ENCODE results near the gene OR7G1.

OR7G1 gene

GRCh38 chr19:9139609-9140158 lies 24.1 kb upstream of the OR7G1 start:
- TF ChIP-seq EGR1 (IDR thresholded peaks at IDR 0.05) = no peak
- TF ChIP-seq, protein P1, sequence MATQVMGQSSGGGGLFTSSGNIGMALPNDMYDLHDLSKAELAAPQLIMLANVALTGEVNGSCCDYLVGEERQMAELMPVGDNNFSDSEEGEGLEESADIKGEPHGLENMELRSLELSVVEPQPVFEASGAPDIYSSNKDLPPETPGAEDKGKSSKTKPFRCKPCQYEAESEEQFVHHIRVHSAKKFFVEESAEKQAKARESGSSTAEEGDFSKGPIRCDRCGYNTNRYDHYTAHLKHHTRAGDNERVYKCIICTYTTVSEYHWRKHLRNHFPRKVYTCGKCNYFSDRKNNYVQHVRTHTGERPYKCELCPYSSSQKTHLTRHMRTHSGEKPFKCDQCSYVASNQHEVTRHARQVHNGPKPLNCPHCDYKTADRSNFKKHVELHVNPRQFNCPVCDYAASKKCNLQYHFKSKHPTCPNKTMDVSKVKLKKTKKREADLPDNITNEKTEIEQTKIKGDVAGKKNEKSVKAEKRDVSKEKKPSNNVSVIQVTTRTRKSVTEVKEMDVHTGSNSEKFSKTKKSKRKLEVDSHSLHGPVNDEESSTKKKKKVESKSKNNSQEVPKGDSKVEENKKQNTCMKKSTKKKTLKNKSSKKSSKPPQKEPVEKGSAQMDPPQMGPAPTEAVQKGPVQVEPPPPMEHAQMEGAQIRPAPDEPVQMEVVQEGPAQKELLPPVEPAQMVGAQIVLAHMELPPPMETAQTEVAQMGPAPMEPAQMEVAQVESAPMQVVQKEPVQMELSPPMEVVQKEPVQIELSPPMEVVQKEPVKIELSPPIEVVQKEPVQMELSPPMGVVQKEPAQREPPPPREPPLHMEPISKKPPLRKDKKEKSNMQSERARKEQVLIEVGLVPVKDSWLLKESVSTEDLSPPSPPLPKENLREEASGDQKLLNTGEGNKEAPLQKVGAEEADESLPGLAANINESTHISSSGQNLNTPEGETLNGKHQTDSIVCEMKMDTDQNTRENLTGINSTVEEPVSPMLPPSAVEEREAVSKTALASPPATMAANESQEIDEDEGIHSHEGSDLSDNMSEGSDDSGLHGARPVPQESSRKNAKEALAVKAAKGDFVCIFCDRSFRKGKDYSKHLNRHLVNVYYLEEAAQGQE (IDR thresholded peaks at IDR 0.05; ENCODE audit: low read depth) = no peak
- TF ChIP-seq, protein P2, sequence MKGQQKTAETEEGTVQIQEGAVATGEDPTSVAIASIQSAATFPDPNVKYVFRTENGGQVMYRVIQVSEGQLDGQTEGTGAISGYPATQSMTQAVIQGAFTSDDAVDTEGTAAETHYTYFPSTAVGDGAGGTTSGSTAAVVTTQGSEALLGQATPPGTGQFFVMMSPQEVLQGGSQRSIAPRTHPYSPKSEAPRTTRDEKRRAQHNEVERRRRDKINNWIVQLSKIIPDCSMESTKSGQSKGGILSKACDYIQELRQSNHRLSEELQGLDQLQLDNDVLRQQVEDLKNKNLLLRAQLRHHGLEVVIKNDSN (IDR thresholded peaks at IDR 0.05) = peak; percentile 44; the same call in 1 of the 2 replicates
- no peak for TF ChIP-seq TEAD4 (IDR thresholded peaks at IDR 0.05)
- TF ChIP-seq YY1 (IDR thresholded peaks at IDR 0.05; ENCODE audit: low read depth) = no peak
- TF ChIP-seq NFIC (IDR thresholded peaks at IDR 0.05) = no peak

- no peak for TF ChIP-seq CREB1 (IDR thresholded peaks at IDR 0.05; ENCODE audit: low read depth)
- TF ChIP-seq, protein P1 (IDR thresholded peaks at IDR 0.05; ENCODE audit: low read depth) = no peak
- no peak for TF ChIP-seq TEAD4 (IDR thresholded peaks at IDR 0.05)
- TF ChIP-seq EP300 (IDR thresholded peaks at IDR 0.05; ENCODE audit: borderline replicate concordance) = no peak
- TF ChIP-seq TCF12 (IDR thresholded peaks at IDR 0.05; ENCODE audit: low read depth) = no peak
- TF ChIP-seq YY1 (IDR thresholded peaks at IDR 0.05; ENCODE audit: low read depth) = no peak
- no peak for TF ChIP-seq FOXM1 (IDR thresholded peaks at IDR 0.05; ENCODE audit: borderline replicate concordance, low read depth)
- no peak for TF ChIP-seq NFIC (IDR thresholded peaks at IDR 0.05)
- TF ChIP-seq, protein P3, sequence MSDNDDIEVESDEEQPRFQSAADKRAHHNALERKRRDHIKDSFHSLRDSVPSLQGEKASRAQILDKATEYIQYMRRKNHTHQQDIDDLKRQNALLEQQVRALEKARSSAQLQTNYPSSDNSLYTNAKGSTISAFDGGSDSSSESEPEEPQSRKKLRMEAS (IDR thresholded peaks at IDR 0.05) = no peak
- no peak for TF ChIP-seq TAF1 (IDR thresholded peaks at IDR 0.05; ENCODE audit: low read depth)
- no peak for TF ChIP-seq ZBTB7A (IDR thresholded peaks at IDR 0.05; ENCODE audit: low read depth)
- TF ChIP-seq, protein P2 (IDR thresholded peaks at IDR 0.05) = no peak
- no peak for TF ChIP-seq EGR1 (IDR thresholded peaks at IDR 0.05)
These were observed 16.9 kb upstream of the OR7G1 start for GRCh38 chr19:9132422-9132821.

DNA sequence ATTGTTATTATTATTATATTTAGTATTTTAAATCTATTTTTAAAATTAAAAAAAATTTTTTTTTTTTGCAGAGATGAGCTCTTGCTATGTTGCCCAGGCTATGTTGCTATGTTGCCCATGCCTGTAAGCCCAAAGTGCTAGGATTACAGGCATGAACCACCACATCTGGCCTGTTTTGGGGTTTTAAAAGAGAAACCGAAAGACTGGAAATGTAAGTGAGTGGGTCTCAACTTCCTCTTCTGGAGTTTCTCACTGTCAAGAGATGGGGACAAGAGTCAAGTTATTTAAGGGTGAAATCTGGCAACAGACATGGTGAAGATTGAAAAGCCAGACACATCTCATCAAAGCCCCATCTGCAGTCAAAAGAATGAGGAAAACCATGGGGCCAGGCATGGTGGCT lies 15.4 kb upstream of the OR7G1 start:
- TF ChIP-seq TAF1 (IDR thresholded peaks at IDR 0.05; ENCODE audit: low read depth) (no peak), TEAD4 (IDR thresholded peaks at IDR 0.05) (no peak), RAD21 (IDR thresholded peaks at IDR 0.05; ENCODE audit: low read depth) (no peak), FOXM1 (IDR thresholded peaks at IDR 0.05; ENCODE audit: borderline replicate concordance, low read depth) (no peak), CREB1 (IDR thresholded peaks at IDR 0.05; ENCODE audit: low read depth) (no peak), ZBTB7A (IDR thresholded peaks at IDR 0.05; ENCODE audit: low read depth) (no peak), EP300 (IDR thresholded peaks at IDR 0.05; ENCODE audit: borderline replicate concordance) (no peak), YY1 (IDR thresholded peaks at IDR 0.05; ENCODE audit: low read depth) (no peak), EGR1 (IDR thresholded peaks at IDR 0.05) (no peak), TCF12 (IDR thresholded peaks at IDR 0.05; ENCODE audit: low read depth) (no peak), NFIC (IDR thresholded peaks at IDR 0.05) (no peak), CEBPB (IDR thresholded peaks at IDR 0.05) (no peak)
- TF ChIP-seq, protein P2 (IDR thresholded peaks at IDR 0.05) = no peak
- TF ChIP-seq, protein P3 (IDR thresholded peaks at IDR 0.05) = no peak
- TF ChIP-seq, protein P1 (IDR thresholded peaks at IDR 0.05; ENCODE audit: low read depth) = no peak

- no peak for TF ChIP-seq TCF12 (IDR thresholded peaks at IDR 0.05; ENCODE audit: low read depth)
- TF ChIP-seq, protein P1 (IDR thresholded peaks at IDR 0.05; ENCODE audit: low read depth) = no peak
- TF ChIP-seq YY1 (IDR thresholded peaks at IDR 0.05; ENCODE audit: low read depth) = no peak
- TF ChIP-seq CREB1 (IDR thresholded peaks at IDR 0.05; ENCODE audit: low read depth) = no peak
- TF ChIP-seq TEAD4 (IDR thresholded peaks at IDR 0.05) = no peak
- TF ChIP-seq, protein P2 (IDR thresholded peaks at IDR 0.05) = no peak
- no peak for TF ChIP-seq NFIC (IDR thresholded peaks at IDR 0.05)
- TF ChIP-seq ZBTB7A (IDR thresholded peaks at IDR 0.05; ENCODE audit: low read depth) = no peak
- TF ChIP-seq, protein P3 (IDR thresholded peaks at IDR 0.05) = no peak
- TF ChIP-seq EP300 (IDR thresholded peaks at IDR 0.05; ENCODE audit: borderline replicate concordance) = no peak
- TF ChIP-seq RAD21 (IDR thresholded peaks at IDR 0.05; ENCODE audit: low read depth) = no peak
- TF ChIP-seq CEBPB (IDR thresholded peaks at IDR 0.05) = no peak
These were observed 12.6 kb upstream of the OR7G1 start for GRCh38 chr19:9128171-9128570.

All from Ishikawa (cell line).